HCT116 (cell line): ENCODE results near the gene ZNF750.

Experiments
- CEBPB ChIP-seq: IDR thresholded peaks from 2 replicates; pipeline ENCODE4 v1.6.1; 2012; ENCODE audit warnings: low read depth
- EGR1 ChIP-seq: IDR thresholded peaks from 2 replicates; pipeline ENCODE4 v1.6.1; 2012; ENCODE audit warnings: low read depth
- EZH2phosphoT487 ChIP-seq: fragments of 200-600 bp; IDR thresholded peaks from 2 replicates; pipeline ENCODE4 v1.6.1; 2018; ENCODE audit warnings: antibody characterized with exemption, borderline replicate concordance
- POLR2A ChIP-seq: IDR thresholded peaks from 2 replicates; pipeline ENCODE4 v1.7.0; 2011; ENCODE audit warnings: borderline replicate concordance; ENCODE audit not compliant: insufficient read depth, insufficient read length; ENCODE audit errors: extremely low read depth
- POLR2AphosphoS5 ChIP-seq: IDR thresholded peaks from 2 replicates; pipeline ENCODE4 v1.6.1; 2011; ENCODE audit warnings: mild to moderate bottlenecking, low read depth, low read length, moderate library complexity
- RAD21 ChIP-seq: IDR thresholded peaks from 2 replicates; pipeline ENCODE4 v1.6.1; 2012; ENCODE audit warnings: low read depth, mild to moderate bottlenecking
- SIN3A ChIP-seq: IDR thresholded peaks from 2 replicates; pipeline ENCODE4 v1.6.1; 2012; ENCODE audit warnings: low read depth
- YY1 ChIP-seq: IDR thresholded peaks from 2 replicates; pipeline ENCODE4 v1.6.1; 2011; ENCODE audit warnings: low read length, low read depth, moderate library complexity, mild to moderate bottlenecking; ENCODE audit not compliant: insufficient replicate concordance; ENCODE audit errors: extremely low read depth
- TF ChIP-seq, protein P1 (sequence below), 3 experiments: fragments of 200-600 bp in 1 of 3; sonication (generic) in 1 of 3; IDR thresholded peaks in 2 of 3; conservative IDR thresholded peaks in 1 of 3; 2 replicates each; pipeline ENCODE4 v1.5.1; 2012 to 2017; ENCODE audit warnings: low read depth in 2 of 3, low read length in 2 of 3, antibody characterized with exemption in 1 of 3, borderline replicate concordance in 1 of 3, control low read depth in 1 of 3, mild to moderate bottlenecking in 1 of 3, mixed read lengths in 1 of 3, mixed run types in 1 of 3, moderate library complexity in 1 of 3; ENCODE audit not compliant: insufficient read depth in 1 of 3
- TF ChIP-seq, protein P2 (sequence below): IDR thresholded peaks from 2 replicates; pipeline ENCODE4 v1.6.1; 2012
- TF ChIP-seq, protein P3 (sequence below): IDR thresholded peaks from 2 replicates; pipeline ENCODE4 v1.6.1; 2012; ENCODE audit warnings: low read depth

DNA sequence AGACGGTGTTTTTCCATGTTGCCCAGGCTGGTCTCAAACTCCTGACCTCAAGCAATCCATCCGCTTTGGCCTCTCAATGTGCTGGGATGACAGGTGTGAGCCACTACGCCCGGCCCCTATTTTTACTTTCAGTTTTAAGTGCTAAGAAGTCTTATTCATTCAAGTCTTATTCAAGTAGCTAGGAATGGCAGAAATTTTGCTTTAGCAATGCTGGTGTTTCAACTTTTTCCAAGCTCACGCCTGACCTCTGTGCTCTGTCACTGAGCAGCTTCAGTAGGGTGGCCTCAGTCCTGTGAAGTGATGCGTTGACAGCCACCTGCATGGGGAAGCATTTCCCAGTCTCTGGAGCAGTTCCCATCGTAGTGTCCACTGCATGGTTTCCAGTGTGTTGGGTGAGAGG lies 12.9 kb downstream of the ZNF750 start:
- TF ChIP-seq, protein P1, sequence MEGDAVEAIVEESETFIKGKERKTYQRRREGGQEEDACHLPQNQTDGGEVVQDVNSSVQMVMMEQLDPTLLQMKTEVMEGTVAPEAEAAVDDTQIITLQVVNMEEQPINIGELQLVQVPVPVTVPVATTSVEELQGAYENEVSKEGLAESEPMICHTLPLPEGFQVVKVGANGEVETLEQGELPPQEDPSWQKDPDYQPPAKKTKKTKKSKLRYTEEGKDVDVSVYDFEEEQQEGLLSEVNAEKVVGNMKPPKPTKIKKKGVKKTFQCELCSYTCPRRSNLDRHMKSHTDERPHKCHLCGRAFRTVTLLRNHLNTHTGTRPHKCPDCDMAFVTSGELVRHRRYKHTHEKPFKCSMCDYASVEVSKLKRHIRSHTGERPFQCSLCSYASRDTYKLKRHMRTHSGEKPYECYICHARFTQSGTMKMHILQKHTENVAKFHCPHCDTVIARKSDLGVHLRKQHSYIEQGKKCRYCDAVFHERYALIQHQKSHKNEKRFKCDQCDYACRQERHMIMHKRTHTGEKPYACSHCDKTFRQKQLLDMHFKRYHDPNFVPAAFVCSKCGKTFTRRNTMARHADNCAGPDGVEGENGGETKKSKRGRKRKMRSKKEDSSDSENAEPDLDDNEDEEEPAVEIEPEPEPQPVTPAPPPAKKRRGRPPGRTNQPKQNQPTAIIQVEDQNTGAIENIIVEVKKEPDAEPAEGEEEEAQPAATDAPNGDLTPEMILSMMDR (IDR thresholded peaks at IDR 0.05 in 2 of 3, conservative IDR thresholded peaks at IDR 0.05 in 1 of 3; ENCODE audit: borderline replicate concordance in 1 of 3, insufficient read depth in 1 of 3, low read depth in 2 of 3, low read length in 2 of 3), result no peak
- TF ChIP-seq POLR2A (no peak), RAD21 (no peak), YY1 (no peak), EZH2phosphoT487 (no peak), EGR1 (no peak), SIN3A (no peak), POLR2AphosphoS5 (no peak), CEBPB (no peak)
- TF ChIP-seq, protein P2, sequence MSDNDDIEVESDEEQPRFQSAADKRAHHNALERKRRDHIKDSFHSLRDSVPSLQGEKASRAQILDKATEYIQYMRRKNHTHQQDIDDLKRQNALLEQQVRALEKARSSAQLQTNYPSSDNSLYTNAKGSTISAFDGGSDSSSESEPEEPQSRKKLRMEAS, result no peak
- TF ChIP-seq, protein P3, sequence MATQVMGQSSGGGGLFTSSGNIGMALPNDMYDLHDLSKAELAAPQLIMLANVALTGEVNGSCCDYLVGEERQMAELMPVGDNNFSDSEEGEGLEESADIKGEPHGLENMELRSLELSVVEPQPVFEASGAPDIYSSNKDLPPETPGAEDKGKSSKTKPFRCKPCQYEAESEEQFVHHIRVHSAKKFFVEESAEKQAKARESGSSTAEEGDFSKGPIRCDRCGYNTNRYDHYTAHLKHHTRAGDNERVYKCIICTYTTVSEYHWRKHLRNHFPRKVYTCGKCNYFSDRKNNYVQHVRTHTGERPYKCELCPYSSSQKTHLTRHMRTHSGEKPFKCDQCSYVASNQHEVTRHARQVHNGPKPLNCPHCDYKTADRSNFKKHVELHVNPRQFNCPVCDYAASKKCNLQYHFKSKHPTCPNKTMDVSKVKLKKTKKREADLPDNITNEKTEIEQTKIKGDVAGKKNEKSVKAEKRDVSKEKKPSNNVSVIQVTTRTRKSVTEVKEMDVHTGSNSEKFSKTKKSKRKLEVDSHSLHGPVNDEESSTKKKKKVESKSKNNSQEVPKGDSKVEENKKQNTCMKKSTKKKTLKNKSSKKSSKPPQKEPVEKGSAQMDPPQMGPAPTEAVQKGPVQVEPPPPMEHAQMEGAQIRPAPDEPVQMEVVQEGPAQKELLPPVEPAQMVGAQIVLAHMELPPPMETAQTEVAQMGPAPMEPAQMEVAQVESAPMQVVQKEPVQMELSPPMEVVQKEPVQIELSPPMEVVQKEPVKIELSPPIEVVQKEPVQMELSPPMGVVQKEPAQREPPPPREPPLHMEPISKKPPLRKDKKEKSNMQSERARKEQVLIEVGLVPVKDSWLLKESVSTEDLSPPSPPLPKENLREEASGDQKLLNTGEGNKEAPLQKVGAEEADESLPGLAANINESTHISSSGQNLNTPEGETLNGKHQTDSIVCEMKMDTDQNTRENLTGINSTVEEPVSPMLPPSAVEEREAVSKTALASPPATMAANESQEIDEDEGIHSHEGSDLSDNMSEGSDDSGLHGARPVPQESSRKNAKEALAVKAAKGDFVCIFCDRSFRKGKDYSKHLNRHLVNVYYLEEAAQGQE, result no peak
